HUES48 (cell line): Measurements from ENCODE around the gene BEGAIN.

Source experiments
- H3K27ac ChIP-seq: one replicate; pipeline ENCODE4 v1.7.0; 2013; ENCODE audit warnings: low read depth, low read length, inconsistent platforms
- H3K27me3 ChIP-seq: 2 replicates; pipeline ENCODE4 v1.6.1; 2013; ENCODE audit warnings: mild to moderate bottlenecking, low read length; ENCODE audit not compliant: control insufficient read depth, insufficient read depth
- H3K36me3 ChIP-seq: 2 replicates; pipeline ENCODE4 v1.6.1; 2013; ENCODE audit warnings: low read length; ENCODE audit not compliant: control insufficient read depth, insufficient read depth
- H3K4me1 ChIP-seq: 2 replicates; pipeline ENCODE4 v1.6.1; 2013; ENCODE audit warnings: mild to moderate bottlenecking, low read length; ENCODE audit not compliant: control insufficient read depth, insufficient read depth
- H3K4me3 ChIP-seq: 2 replicates; pipeline ENCODE4 v1.5.1; 2013; ENCODE audit warnings: mild to moderate bottlenecking, low read depth, low read length
- H3K9ac ChIP-seq: 2 replicates; pipeline ENCODE4 v1.6.1; 2013; ENCODE audit warnings: mild to moderate bottlenecking, low read depth, low read length, moderate library complexity
- H3K9me3 ChIP-seq: 2 replicates; pipeline ENCODE4 v1.6.1; 2013; ENCODE audit warnings: low read length; ENCODE audit not compliant: control insufficient read depth, insufficient read depth

Gene BEGAIN

DNA sequence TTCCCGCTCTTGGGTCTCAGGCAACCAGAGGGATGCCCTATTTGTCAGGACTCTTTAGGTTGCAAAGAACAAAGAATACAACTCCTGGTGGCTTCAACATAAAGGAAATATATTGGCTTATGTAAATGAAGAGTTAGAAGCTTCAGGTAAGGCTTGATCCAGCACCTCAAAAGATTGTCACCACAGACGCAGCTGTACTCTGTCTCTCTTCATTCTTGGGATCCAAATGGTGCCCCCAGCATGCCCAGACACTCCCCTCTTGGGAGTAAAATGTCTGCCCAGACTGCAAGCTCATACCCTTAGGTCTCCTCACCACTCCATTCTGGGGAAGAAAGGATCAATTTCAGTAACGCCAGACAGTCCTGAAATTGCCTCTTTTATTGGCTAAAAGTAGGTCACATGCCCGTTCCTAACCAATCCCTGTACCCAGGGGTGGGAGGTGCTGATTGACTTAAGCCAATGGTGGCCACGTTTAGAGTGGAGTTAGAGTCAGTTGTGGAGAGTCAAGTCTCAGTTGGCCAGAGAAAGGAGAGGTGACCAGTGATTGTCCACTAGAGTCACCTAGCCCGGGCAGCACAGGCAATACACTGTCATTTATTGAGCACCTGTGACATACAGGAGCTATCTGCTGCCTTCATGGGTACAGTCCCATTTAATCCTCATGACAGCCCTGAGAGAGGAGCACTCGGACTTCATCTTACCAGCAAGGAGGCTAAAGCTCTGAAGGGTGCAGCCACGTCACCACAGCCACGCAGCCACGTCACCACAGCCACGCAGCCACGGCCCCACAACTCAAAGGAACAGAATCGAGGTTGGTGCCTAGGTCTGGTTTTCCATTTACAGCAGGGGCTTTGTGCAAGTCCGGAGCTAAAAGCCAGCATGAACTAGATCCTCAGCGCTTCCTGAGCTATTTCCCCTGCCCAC, 19.7 kb upstream of the BEGAIN start:
- Histone ChIP-seq H3K4me3 (no peak overlapping the region), H3K9ac (no peak overlapping the region), H3K4me1 (no peaks in the 10 kb centered on the region), H3K27ac (no peak overlapping the region), H3K36me3 (no peaks in the 10 kb centered on the region), H3K27me3 (no peaks in the 10 kb centered on the region), H3K9me3 (no peaks in the 10 kb centered on the region)

DNA sequence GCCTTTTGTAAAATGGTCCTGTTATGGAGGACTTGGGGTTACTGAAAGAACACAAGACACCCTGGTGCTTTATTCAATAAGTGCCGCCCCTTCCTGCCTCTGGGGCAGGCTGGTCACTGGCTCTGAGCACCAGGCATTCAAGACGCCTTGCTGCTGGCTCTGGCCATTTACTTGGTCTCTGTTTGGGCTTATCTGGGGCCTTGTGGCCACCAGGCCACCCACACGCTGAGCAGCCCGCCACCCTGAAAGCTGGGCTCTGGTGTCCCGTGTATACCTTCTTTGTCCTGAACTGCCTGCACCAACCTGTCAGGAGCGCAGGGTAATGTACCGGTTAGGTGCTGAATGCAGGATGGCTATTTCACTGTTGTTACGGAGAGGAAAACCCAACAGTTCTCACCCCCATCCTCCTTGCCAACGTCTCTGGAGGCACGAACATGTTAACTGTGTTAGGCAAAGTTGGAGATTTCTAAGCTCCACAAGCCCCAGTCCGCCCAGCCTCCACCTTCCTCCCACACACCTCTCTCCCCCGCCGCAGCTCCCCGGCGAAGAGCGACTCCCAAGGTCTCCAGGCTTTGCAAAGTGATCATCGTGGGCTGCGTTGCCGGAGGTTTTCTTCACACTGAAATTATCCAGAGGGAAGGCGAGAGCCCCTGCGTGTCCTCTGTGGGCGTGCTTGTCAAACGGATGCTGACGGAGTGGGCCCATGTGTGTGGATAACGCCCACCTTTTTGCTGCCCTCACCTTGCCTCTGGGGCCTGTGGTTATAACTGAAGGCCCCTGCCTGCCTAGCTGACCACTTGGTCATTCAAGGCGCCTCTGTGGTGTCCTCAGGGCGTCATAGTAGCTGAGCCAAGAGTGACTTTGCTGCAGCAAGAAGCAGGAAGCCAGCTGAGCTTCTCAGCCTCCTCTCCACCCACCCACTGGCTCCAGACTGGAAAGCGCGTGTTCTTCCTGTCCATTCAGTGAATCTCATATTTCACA, 18.8 kb upstream of the BEGAIN start:
- Histone ChIP-seq H3K4me1 (no peaks in the 10 kb centered on the region), H3K9me3 (no peaks in the 10 kb centered on the region), H3K36me3 (no peaks in the 10 kb centered on the region), H3K27ac (no peak overlapping the region), H3K9ac (no peak overlapping the region), H3K27me3 (no peaks in the 10 kb centered on the region), H3K4me3 (no peak overlapping the region)

DNA sequence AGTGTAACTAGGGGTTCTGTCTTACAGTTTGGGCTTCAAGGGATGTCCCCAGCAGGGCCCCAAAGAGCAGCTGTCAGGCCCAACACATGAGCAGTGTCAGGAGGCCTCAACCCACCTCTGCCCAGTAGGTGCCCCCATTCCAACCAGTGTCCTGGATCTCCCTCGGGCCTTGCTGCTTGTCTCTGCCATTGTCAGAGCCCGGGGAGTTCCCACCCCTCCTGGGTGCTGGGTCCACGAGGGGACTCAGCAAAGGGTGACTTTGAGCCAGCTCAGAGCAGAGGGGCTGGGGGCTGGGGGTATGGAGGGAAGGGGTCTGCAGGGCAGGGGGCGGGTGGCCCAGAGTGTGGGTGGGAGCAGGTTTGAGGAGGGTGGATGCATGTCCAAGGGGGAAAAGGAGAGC, 18.0 kb upstream of the BEGAIN start:
- H3K4me3 ChIP-seq = no peak overlapping the region
- H3K9me3 ChIP-seq = no peaks in the 10 kb centered on the region
- no peak overlapping the region for H3K27ac ChIP-seq
- H3K4me1 ChIP-seq = no peaks in the 10 kb centered on the region
- no peaks in the 10 kb centered on the region for H3K36me3 ChIP-seq
- no peaks in the 10 kb centered on the region for H3K27me3 ChIP-seq
- no peak overlapping the region for H3K9ac ChIP-seq

DNA sequence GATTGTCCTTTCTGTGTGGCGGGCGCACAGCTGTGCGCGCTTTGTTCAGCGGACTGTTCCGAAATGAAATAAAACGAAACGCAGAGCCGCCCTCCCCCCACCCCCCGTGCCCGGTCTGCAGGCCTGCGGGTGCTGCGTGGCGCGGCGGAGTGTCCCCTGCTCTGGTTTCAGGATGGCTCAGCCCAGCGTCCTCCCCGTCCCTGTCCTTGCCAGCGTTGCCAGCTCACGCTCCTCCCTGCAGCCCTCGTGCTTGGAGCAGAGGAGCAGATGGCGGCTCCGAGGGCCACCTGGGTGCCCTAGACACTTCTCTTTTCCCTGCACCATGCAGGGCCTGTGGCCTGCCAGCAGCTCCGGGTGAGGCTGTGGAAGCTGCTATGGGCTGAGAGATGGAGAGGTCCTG, 17.5 kb upstream of the BEGAIN start:
- Histone ChIP-seq H3K4me1 (no peaks in the 10 kb centered on the region), H3K27me3 (no peaks in the 10 kb centered on the region), H3K27ac (no peak overlapping the region), H3K36me3 (no peaks in the 10 kb centered on the region), H3K9ac (no peak overlapping the region), H3K9me3 (no peaks in the 10 kb centered on the region), H3K4me3 (no peak overlapping the region)

DNA sequence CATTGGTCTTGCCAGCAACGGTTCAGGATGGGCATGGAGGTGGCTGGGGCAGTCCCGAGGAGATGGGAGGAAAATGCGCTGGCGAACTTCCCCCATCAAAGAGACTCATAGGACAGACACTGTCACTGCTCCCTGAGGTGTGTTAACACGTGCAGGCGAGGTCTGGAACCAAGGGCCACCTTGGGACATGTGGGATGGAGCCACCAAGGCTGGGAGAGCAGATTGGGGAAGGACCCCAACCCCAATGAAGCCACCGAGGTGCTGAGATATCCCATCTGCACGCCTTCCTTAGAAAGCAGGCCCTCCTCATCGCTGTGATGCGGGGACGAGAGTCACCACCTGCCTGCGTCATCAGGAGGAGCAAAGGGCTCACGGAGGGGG, 16.9 kb upstream of the BEGAIN start:
- Histone ChIP-seq H3K27ac (no peak overlapping the region), H3K9me3 (no peaks in the 10 kb centered on the region), H3K4me1 (no peaks in the 10 kb centered on the region), H3K27me3 (no peaks in the 10 kb centered on the region), H3K9ac (no peak overlapping the region), H3K4me3 (no peak overlapping the region), H3K36me3 (no peaks in the 10 kb centered on the region)

DNA sequence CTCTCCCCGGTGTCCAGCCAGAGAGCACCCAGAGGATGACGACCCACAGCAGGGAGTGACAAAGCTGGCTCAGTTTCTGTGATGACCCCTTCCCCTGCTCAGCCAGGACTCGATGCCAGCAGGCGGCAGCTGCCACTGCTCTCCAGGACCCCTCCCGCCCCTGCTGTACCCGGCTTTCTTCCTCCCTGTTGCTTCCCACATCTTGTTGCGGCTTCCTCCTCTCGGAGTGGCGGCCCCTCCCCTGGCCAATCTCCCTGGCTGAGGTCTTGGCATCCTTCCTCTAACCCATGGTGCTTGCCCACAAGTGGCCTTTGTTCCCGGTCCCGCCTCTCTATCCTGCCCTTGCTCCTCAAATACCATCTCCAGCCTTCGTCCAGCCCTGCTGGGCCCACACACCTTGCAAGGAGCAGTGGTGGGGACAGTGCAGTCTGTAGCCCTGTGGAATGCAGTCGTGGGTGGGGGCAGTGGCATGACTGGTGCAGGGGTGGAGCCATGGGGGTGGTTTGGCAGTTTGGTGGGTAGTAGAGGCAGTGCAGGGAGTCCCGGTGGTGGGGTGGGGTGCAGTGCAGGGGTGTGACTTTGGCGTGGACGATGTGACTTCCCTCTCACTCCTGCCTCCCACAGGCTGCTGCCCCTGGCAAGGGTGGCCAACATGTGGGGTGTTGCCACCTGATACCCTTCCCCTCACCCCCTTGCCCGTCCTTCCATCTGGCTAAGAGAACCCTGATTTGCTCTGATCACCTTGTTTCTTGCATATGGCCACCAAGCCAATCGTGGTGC, 16.3 kb upstream of the BEGAIN start:
- no peaks in the 10 kb centered on the region for H3K9me3 ChIP-seq
- H3K9ac ChIP-seq = no peak overlapping the region
- no peak overlapping the region for H3K4me3 ChIP-seq
- H3K27me3 ChIP-seq = no peaks in the 10 kb centered on the region
- H3K4me1 ChIP-seq = no peaks in the 10 kb centered on the region
- no peaks in the 10 kb centered on the region for H3K36me3 ChIP-seq
- H3K27ac ChIP-seq = no peak overlapping the region

DNA sequence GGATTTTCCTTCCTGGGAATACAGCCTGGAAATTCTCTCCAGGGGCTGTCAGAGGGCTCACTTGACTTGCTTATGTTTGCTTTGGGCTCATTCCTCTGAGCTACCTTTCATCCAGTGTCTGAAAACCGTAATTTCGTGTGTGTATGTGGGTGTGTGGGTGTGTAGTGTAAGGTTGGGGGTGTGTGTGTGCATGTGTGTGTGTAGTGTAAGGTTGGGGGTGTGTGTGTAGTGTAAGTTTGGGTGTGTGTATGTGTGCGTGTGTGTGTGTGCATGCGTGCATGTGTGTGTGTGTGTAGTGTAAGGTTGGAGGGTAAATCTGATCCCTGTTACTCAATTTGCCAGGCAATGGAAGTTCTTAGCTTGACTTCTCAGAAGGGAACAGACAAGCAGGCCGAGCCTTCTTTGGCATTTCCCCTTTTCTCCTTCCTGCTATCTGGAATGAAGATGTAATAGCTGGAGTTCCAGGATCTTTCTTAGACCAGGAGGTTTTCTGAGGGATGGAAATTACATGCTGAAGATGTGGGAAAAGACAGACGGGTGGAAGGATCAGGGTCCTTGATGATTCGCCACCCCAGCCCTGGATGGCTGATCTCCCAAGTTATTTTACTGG, 15.5 kb upstream of the BEGAIN start:
- H3K9ac ChIP-seq = no peak overlapping the region
- H3K27me3 ChIP-seq = no peaks in the 10 kb centered on the region
- H3K9me3 ChIP-seq = no peaks in the 10 kb centered on the region
- H3K27ac ChIP-seq = no peak overlapping the region
- no peak overlapping the region for H3K4me3 ChIP-seq
- H3K36me3 ChIP-seq = no peaks in the 10 kb centered on the region
- H3K4me1 ChIP-seq = no peaks in the 10 kb centered on the region

DNA sequence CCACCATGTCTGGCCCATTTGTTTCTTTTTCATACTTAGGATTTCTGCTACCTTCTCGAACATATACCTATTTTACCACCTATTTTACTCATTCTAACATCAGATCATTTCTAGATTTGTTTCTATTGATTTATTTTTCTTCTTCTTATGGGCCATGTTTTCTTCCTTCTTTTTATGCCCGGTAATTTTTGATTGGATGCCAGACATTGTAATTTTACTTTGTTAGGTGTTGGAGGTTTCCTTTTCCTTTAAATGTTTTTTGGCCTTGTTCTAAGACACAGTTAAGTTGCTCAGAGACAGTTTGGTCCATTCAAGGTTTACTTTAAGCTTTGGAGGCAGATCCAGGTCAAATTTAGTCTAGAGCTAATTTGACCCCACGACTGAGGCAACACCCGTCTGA, 14.7 kb upstream of the BEGAIN start:
- Histone ChIP-seq H3K4me3 (no peak overlapping the region), H3K9me3 (no peaks in the 10 kb centered on the region), H3K27me3 (no peaks in the 10 kb centered on the region), H3K36me3 (no peaks in the 10 kb centered on the region), H3K9ac (no peak overlapping the region), H3K27ac (no peak overlapping the region), H3K4me1 (no peaks in the 10 kb centered on the region)

DNA sequence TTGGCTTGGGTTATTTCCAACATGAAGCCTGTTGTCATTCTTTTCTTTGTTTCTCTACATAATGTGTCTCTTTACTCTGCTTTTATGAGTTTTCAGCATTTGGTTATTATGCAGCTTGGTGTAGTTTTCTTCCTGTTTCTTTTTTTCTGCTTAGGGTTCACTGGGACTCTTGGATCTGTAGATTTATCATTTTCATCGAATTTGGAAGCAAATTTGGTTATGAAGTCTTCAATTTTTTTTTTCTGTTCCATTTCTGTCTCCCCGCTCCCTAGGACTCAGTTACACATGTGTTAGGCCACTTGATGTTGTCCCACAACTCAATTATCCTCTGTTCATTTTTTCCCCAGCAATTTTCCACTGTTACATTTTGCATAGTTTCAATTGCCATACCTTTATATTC, 13.8 kb upstream of the BEGAIN start:
- Histone ChIP-seq H3K4me1 (no peaks in the 10 kb centered on the region), H3K27ac (no peak overlapping the region), H3K9me3 (no peaks in the 10 kb centered on the region), H3K9ac (no peak overlapping the region), H3K36me3 (no peaks in the 10 kb centered on the region), H3K4me3 (no peak overlapping the region), H3K27me3 (no peaks in the 10 kb centered on the region)

DNA sequence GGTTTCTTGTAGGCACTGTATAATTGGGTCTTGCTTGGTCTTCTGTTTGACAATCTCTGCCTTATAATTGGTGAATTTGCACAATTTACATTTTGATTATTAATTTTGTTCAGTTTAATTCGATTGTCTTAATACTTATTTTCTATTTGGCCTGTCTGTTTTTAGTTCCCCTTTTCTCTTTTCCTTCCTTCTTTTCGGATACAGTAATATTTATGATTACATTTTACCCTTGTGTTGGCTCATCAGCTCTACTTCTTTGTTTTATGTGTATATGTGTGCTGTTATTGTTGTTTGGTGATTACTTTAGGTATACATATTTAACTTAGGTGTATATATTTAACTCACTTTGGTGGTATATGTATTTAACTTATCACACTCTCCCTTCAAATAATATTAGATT, 12.8 kb upstream of the BEGAIN start:
- no peak overlapping the region for H3K9ac ChIP-seq
- no peaks in the 10 kb centered on the region for H3K4me1 ChIP-seq
- H3K9me3 ChIP-seq = no peaks in the 10 kb centered on the region
- H3K4me3 ChIP-seq = no peak overlapping the region
- H3K27ac ChIP-seq = no peak overlapping the region
- peaks cover 3% of the 10 kb centered on the region; the same call in 1 of the 2 replicates for H3K27me3 ChIP-seq
- H3K36me3 ChIP-seq = no peaks in the 10 kb centered on the region
